Peyer's patch (tissue), 4 donors: Measurements from ENCODE around the gene BEST1. TPM values are rescaled to one million over a fixed set of nuclear protein-coding genes. Genes with fewer than 3 reads are reported as not detected.
"Not testable (repeated sequence)": the region's sequence is repeated elsewhere in the genome, so short reads cannot be mapped to it uniquely, and the experiment has no call there.

Source experiments
- DNase-seq, 3 donors: peaks; one replicate each; pipeline ENCODE4 v3.0.0-alpha.2; 2017 to 2019
- H3K27ac ChIP-seq, 4 donors: fragments of 200-600 bp; sonication (generic); one replicate each; pipeline ENCODE4 v1.5.1; 2016 to 2019
- H3K27me3 ChIP-seq, 2 donors: fragments of 200-600 bp; sonication (generic); one replicate each; pipeline ENCODE4 v1.5.1; 2019
- H3K36me3 ChIP-seq, 3 donors: fragments of 200-600 bp; sonication (generic); one replicate each; pipeline ENCODE4 v1.5.1; 2016 to 2019
- H3K4me1 ChIP-seq, 4 donors: fragments of 200-600 bp; sonication (generic); one replicate each; pipeline ENCODE4 v1.5.1; 2016 to 2019
- H3K4me3 ChIP-seq, 4 donors: fragments of 200-600 bp; sonication (generic); 1 replicate in 3 of 4; 2 replicates in 1 of 4; pipeline ENCODE4 v1.5.1; 2016 to 2019; ENCODE audit warnings: mild to moderate bottlenecking in 1 of 4
- H3K9me3 ChIP-seq, 4 donors: fragments of 200-600 bp; sonication (generic); one replicate each; pipeline ENCODE4 v1.5.1; 2016 to 2019; ENCODE audit warnings: mild to moderate bottlenecking in 1 of 4
- POLR2A ChIP-seq, 2 donors: fragments of 450-650 bp; IDR thresholded peaks; one replicate each; pipeline ENCODE4 v1.5.1; 2017; ENCODE audit warnings: antibody characterized with exemption in 2 of 2, mild to moderate bottlenecking in 2 of 2, moderate library complexity in 2 of 2
- total RNA-seq, 4 donors: library from RNA; depleted of rRNA; stranded (reverse); fragments of >200 nt; gene quantifications; one replicate each; pipeline ENCODE4 v1.1.0, GENCODE V29; 2016
- TF ChIP-seq, protein P1 (sequence below), 6 experiments: fragments of 450-650 bp in 4 of 6; fragments of 200-600 bp in 2 of 6; sonication (generic) in 1 of 6; IDR thresholded peaks; one replicate each; pipeline ENCODE4 v1.5.1; 2017 to 2019; ENCODE audit warnings: antibody characterized with exemption in 6 of 6, mild to moderate bottlenecking in 3 of 6, moderate library complexity in 1 of 6

The BEST1 gene
- total RNA-seq, 4 donors from 2014 or later: 0.47 to 4.1 (median 2.3) TPM

- Histone ChIP-seq H3K36me3 (peaks cover 0 to 22% (median 0%) of the 10 kb centered on the region in 3 donors), H3K4me3 (peak overlapping the region in 2 of 4 donors; percentile 85 to 95), H3K4me1 (peaks cover 4 to 56% (median 26%) of the 10 kb centered on the region in 4 donors), H3K9me3 (no peaks in the 10 kb centered on the region), H3K27me3 (no peaks in the 10 kb centered on the region), H3K27ac (peak overlapping the region; percentile 75 to 100 (median 100))
- peak; percentile 47 to 63 (median 63) for DNase-seq
- TF ChIP-seq, protein P1, sequence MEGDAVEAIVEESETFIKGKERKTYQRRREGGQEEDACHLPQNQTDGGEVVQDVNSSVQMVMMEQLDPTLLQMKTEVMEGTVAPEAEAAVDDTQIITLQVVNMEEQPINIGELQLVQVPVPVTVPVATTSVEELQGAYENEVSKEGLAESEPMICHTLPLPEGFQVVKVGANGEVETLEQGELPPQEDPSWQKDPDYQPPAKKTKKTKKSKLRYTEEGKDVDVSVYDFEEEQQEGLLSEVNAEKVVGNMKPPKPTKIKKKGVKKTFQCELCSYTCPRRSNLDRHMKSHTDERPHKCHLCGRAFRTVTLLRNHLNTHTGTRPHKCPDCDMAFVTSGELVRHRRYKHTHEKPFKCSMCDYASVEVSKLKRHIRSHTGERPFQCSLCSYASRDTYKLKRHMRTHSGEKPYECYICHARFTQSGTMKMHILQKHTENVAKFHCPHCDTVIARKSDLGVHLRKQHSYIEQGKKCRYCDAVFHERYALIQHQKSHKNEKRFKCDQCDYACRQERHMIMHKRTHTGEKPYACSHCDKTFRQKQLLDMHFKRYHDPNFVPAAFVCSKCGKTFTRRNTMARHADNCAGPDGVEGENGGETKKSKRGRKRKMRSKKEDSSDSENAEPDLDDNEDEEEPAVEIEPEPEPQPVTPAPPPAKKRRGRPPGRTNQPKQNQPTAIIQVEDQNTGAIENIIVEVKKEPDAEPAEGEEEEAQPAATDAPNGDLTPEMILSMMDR (IDR thresholded peaks at IDR 0.05): peak in 1 of 6 experiments; percentile 4
- TF ChIP-seq POLR2A (IDR thresholded peaks at IDR 0.05): peak in 1 of 2 donors; percentile 9
These were observed 13.3 kb downstream of the BEST1 start for GRCh38 chr11:61963282-61964057.

- DNase-seq: peak in 1 of 3 donors; percentile 46
- Histone ChIP-seq H3K36me3 (peaks cover 0 to 22% (median 0%) of the 10 kb centered on the region in 3 donors), H3K4me1 (peaks cover 4 to 62% (median 26%) of the 10 kb centered on the region in 4 donors), H3K9me3 (no peaks in the 10 kb centered on the region), H3K4me3 (peak overlapping the region in 2 of 4 donors; percentile 85 to 95), H3K27ac (peak overlapping the region; percentile 75 to 100 (median 100)), H3K27me3 (no peaks in the 10 kb centered on the region)
- TF ChIP-seq POLR2A (IDR thresholded peaks at IDR 0.05): peak in 1 of 2 donors; percentile 20
- TF ChIP-seq, protein P1 (IDR thresholded peaks at IDR 0.05): no peak
These were observed 14.0 kb downstream of the BEST1 start for GRCh38 chr11:61964058-61964665.

DNA sequence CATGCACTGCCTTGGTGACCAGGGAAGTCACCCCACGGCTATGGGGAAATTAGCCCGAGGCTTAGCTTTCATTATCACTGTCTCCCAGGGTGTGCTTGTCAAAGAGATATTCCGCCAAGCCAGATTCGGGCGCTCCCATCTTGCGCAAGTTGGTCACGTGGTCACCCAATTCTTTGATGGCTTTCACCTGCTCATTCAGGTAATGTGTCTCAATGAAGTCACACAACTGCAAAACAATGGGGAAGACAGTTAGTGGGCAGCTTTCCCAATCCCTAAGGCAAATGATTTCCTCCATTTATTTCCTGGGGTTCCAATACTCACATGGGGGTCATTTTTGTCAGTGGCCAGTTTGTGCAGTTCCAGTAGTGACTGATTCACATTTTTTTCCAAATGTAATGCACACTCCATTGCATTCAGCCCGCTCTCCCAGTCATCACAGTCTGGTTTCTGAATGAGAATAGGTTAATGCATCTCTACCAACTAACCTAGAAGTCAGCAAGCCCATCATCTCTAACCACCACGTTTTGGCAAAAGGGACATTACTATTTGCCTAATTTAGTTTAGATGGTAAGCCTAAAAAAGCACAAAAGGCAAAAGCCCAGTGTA is 14.6 kb downstream of the BEST1 start:
- peak overlapping the region; percentile 100 for H3K27ac ChIP-seq
- peak in 1 of 2 donors; percentile 41 for TF ChIP-seq POLR2A (IDR thresholded peaks at IDR 0.05)
- peaks cover 4 to 69% (median 26%) of the 10 kb centered on the region in 4 donors for H3K4me1 ChIP-seq
- DNase-seq: peak in 2 of 3 donors; percentile 50 to 81
- not testable (repeated sequence) for H3K27me3 ChIP-seq, H3K9me3 ChIP-seq
- peak overlapping the region; percentile 85 to 99 (median 96) for H3K4me3 ChIP-seq
- H3K36me3 ChIP-seq: peaks cover 0 to 22% (median 0%) of the 10 kb centered on the region in 3 donors

DNA sequence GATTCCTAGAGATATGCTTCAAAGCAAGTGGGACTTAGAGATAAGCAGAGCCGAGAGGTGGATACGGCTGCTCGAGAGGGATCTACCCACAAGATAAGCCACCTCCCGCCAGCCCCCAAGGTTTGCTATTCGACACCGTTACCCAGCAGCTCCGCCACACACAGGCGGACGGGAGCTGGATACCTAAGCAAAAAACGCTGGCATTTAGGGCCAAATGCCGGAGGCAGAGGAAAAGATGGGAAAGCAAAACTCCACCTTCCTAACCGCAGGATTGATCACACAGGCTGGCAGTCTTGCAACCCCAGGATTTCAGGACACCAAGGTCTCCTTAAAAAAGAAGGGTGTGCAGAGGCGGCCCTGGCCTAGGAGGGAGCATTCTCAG is 16.6 kb downstream of the BEST1 start:
- H3K27me3 ChIP-seq: no peaks in the 10 kb centered on the region
- DNase-seq: peak in 2 of 3 donors; percentile 56 to 60

DNA sequence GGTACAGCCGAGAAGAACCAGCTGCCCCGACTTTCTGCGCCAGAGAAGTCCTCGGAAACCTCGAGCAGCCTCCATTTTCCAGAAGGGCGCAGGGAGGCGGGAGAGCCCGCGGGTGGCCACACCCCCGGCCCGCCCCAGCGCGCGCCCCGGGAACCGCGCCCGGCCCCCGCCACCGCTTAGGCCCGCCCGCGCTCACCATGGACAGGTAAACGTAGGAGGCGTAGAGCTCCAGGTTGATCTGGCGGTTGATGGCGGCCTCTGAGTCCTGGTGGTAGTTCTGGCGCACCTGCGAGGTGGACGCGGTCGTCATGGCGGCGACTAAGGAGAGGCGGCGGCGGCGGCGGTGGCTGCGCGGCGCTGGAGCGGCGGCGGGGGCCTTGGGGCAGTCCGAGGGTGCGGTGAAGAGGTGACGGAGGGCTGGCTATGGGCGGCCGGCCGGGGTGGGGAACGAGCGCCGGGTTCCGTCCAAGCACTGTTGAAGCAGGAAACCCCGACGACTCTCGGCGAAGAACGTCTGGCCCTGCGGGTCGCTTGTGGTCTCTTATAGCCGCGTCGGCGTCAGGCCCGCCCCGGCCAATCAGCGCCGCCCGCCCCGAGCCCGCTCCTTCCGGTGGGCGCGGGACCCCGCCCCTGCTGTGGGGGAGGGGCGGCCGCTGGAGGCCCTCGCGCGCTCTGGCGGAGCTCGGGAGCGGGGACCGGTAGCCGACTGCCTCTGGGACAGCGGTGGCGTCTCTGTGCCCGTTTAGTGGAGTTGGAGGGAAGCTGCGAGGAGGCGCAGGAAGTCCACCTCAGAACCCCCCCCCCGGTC is 17.2 kb downstream of the BEST1 start, which contains the start of gene FTH1:
Gene FTH1 (minus strand): TSS at position 519 of the 808 bp plus-strand sequence. CDS start 209 bp downstream, at position 310.
- Histone ChIP-seq H3K27me3 (no peaks in the 10 kb centered on the region), H3K36me3 (peaks cover 0 to 22% (median 0%) of the 10 kb centered on the region in 3 donors), H3K9me3 (no peaks in the 10 kb centered on the region), H3K4me3 (peak within 1 kb of the TSS; percentile 85 to 99 (median 96)), H3K4me1 (peaks cover 8 to 69% (median 34%) of the 10 kb centered on the region in 4 donors), H3K27ac (peak within 1 kb of the TSS; percentile 100)
- TF ChIP-seq, protein P1 (IDR thresholded peaks at IDR 0.05): peak in 1 of 6 experiments; percentile 6
- TF ChIP-seq POLR2A (IDR thresholded peaks at IDR 0.05): peak; percentile 100
- peak; percentile 89 to 97 (median 95) for DNase-seq

More for the DNA sequence above, 16.6 kb downstream of the BEST1 start:
- H3K27ac ChIP-seq: peak overlapping the region; percentile 100
- peak overlapping the region; percentile 85 to 99 (median 96) for H3K4me3 ChIP-seq
- peaks cover 5 to 69% (median 32%) of the 10 kb centered on the region in 4 donors for H3K4me1 ChIP-seq
- TF ChIP-seq, protein P1 (IDR thresholded peaks at IDR 0.05): no peak
- no peak for TF ChIP-seq POLR2A (IDR thresholded peaks at IDR 0.05)
- H3K9me3 ChIP-seq: no peaks in the 10 kb centered on the region
- H3K36me3 ChIP-seq: peaks cover 0 to 22% (median 0%) of the 10 kb centered on the region in 3 donors
